ENCODE data around the gene ADAMTS3.
A peak's percentile ranks its signal among the peaks of the same experiment; 100 is the strongest.
"Not testable (repeated sequence)": the region's sequence is repeated elsewhere in the genome, so short reads cannot be mapped to it uniquely, and the experiment has no call there.

The ADAMTS3 gene

GRCh38 chr4:72429397-72429889 lies 139.6 kb downstream of the ADAMTS3 start:
- in situ Hi-C loops (cut with MboI; ENCODE audit: low pct_unique_long_range_greater_than_20kb, low sequenced_read_pairs), result no loop called here
- no peak for DNase-seq

- no peak for DNase-seq
- in situ Hi-C loops (cut with MboI; ENCODE audit: low pct_unique_long_range_greater_than_20kb, low sequenced_read_pairs), result no loop called here
Measured at GRCh38 chr4:72427057-72427456, 142.0 kb downstream of the ADAMTS3 start.

- in situ Hi-C loops (cut with MboI; ENCODE audit: low pct_unique_long_range_greater_than_20kb, low sequenced_read_pairs); DNase-seq: not testable (repeated sequence)
Measured at GRCh38 chr4:72425908-72426307, 143.1 kb downstream of the ADAMTS3 start.

- in situ Hi-C loops (cut with MboI; ENCODE audit: low pct_unique_long_range_greater_than_20kb, low sequenced_read_pairs), result no loop called here
- DNase-seq, result no peak
Measured at GRCh38 chr4:72424006-72424405, 145.0 kb downstream of the ADAMTS3 start.

GRCh38 chr4:72422416-72422815 lies 146.6 kb downstream of the ADAMTS3 start:
- in situ Hi-C loops (cut with MboI; ENCODE audit: low pct_unique_long_range_greater_than_20kb, low sequenced_read_pairs), result no loop called here

GRCh38 chr4:72418458-72418857 lies 150.6 kb downstream of the ADAMTS3 start:
- in situ Hi-C loops (cut with MboI; ENCODE audit: low pct_unique_long_range_greater_than_20kb, low sequenced_read_pairs), result no loop called here
- peak; percentile 59 for DNase-seq

More at GRCh38 chr4:72422416-72422815, 146.6 kb downstream of the ADAMTS3 start:
- no peak for DNase-seq

- DNase-seq, result no peak
- in situ Hi-C loops (cut with MboI; ENCODE audit: low pct_unique_long_range_greater_than_20kb, low sequenced_read_pairs), result no loop called here
Measured at GRCh38 chr4:72410158-72410557, 158.9 kb downstream of the ADAMTS3 start.

- DNase-seq, result no peak
- in situ Hi-C loops (cut with MboI; ENCODE audit: low pct_unique_long_range_greater_than_20kb, low sequenced_read_pairs), result no loop called here
Measured at GRCh38 chr4:72408568-72408967, 160.5 kb downstream of the ADAMTS3 start.

- in situ Hi-C loops (cut with MboI; ENCODE audit: low pct_unique_long_range_greater_than_20kb, low sequenced_read_pairs), result no loop called here
- no peak for DNase-seq
Measured at GRCh38 chr4:72405417-72405816, 163.6 kb downstream of the ADAMTS3 start.

GRCh38 chr4:72397314-72397713 lies 171.7 kb downstream of the ADAMTS3 start:
- in situ Hi-C loops (cut with MboI; ENCODE audit: low pct_unique_long_range_greater_than_20kb, low sequenced_read_pairs), result no loop called here
- no peak for DNase-seq

- in situ Hi-C loops (cut with MboI; ENCODE audit: low pct_unique_long_range_greater_than_20kb, low sequenced_read_pairs), result no loop called here
- DNase-seq, result no peak
Measured at GRCh38 chr4:72394012-72394663, 174.9 kb downstream of the ADAMTS3 start.

- in situ Hi-C loops (cut with MboI; ENCODE audit: low pct_unique_long_range_greater_than_20kb, low sequenced_read_pairs), result no loop called here
- no peak for DNase-seq
Measured at GRCh38 chr4:72391281-72391680, 177.7 kb downstream of the ADAMTS3 start.

- no peak for DNase-seq
- in situ Hi-C loops (cut with MboI; ENCODE audit: low pct_unique_long_range_greater_than_20kb, low sequenced_read_pairs), result no loop called here
Measured at GRCh38 chr4:72390409-72390808, 178.6 kb downstream of the ADAMTS3 start.

GRCh38 chr4:72388521-72388920 lies 180.5 kb downstream of the ADAMTS3 start:
- in situ Hi-C loops (cut with MboI; ENCODE audit: low pct_unique_long_range_greater_than_20kb, low sequenced_read_pairs), result no loop called here
- no peak for DNase-seq

- in situ Hi-C loops (cut with MboI; ENCODE audit: low pct_unique_long_range_greater_than_20kb, low sequenced_read_pairs), result no loop called here
- no peak for DNase-seq
Measured at GRCh38 chr4:72387959-72388358, 181.1 kb downstream of the ADAMTS3 start.

- in situ Hi-C loops (cut with MboI; ENCODE audit: low pct_unique_long_range_greater_than_20kb, low sequenced_read_pairs), result no loop called here
- no peak for DNase-seq
Measured at GRCh38 chr4:72383439-72383838, 185.6 kb downstream of the ADAMTS3 start.

- DNase-seq, result no peak
- in situ Hi-C loops (cut with MboI; ENCODE audit: low pct_unique_long_range_greater_than_20kb, low sequenced_read_pairs), result no loop called here
Measured at GRCh38 chr4:72378901-72379300, 190.1 kb downstream of the ADAMTS3 start.

GRCh38 chr4:72377491-72378194 lies 191.4 kb downstream of the ADAMTS3 start:
- no peak for DNase-seq
- in situ Hi-C loops (cut with MboI; ENCODE audit: low pct_unique_long_range_greater_than_20kb, low sequenced_read_pairs), result no loop called here

GRCh38 chr4:72376901-72377300 lies 192.1 kb downstream of the ADAMTS3 start:
- in situ Hi-C loops (cut with MboI; ENCODE audit: low pct_unique_long_range_greater_than_20kb, low sequenced_read_pairs), result no loop called here
- DNase-seq, result no peak

- in situ Hi-C loops (cut with MboI; ENCODE audit: low pct_unique_long_range_greater_than_20kb, low sequenced_read_pairs), result no loop called here
Measured at GRCh38 chr4:72375073-72375736, 193.8 kb downstream of the ADAMTS3 start.

More at GRCh38 chr4:72375073-72375736, 193.8 kb downstream of the ADAMTS3 start:
- DNase-seq, result no peak
